GM19099 (cell line): ENCODE results near the gene NRXN2.

Experiments used
- POLR2A ChIP-seq: IDR thresholded peaks from 3 replicates; pipeline ENCODE4 v1.6.1; 2011; ENCODE audit warnings: low read depth; ENCODE audit not compliant: insufficient read length; ENCODE audit errors: extremely low read depth

The NRXN2 gene

GRCh38 chr11:64563966-64564365 is 159.0 kb downstream of the NRXN2 start:
- no peak for TF ChIP-seq POLR2A

DNA sequence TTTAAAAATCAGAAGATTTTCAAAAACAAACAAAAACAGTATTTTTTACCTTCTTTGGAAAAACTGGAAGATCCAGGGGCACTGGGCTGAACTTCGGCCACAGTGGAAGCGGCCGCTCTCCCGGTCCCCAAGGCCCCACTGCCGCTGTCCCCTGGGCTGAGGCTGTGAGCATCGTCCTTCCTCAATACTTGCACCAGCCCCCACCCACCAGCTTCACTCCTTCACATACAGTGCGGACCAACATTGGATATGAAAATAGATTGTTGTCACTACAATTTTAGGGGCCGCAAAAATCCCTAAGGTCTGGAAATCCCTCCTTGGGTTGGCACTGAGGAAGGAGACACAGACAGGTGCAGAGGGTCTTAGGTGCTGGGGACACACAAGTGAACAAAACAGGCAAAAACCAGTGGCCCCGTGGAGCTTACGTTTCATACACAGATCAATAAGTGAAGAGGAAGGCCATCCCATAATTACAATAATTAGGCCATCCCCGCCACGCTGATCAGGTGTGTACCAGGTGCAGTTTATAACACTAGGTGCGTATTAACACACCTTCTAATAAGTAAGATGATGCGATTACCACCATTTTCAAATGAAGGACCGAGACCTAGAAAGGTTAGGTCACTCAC is 160.2 kb downstream of the NRXN2 start:
- no peak for TF ChIP-seq POLR2A

GRCh38 chr11:64561984-64562722 is 160.8 kb downstream of the NRXN2 start:
- no peak for TF ChIP-seq POLR2A

DNA sequence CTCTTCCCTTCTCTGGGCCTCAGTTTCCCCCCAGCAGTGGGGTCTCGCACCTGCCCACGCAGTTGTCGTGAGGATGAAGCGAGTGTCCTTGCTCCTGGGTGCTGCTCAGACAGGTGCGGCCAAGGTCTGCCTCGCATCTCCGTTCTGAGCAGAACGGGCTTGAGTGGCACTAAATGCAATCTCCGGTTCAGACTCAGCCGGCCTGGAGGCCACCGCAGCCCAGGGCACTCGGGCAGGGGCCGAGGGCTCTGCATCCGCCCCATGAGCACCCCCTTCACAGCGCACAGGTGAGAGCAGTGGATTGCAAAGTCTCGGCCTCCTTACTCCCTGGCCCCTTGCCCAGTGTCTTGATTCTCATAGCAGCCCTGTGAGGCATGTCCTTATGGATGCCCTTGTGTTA is 162.1 kb downstream of the NRXN2 start:
- TF ChIP-seq POLR2A, result no peak

- no peak for TF ChIP-seq POLR2A
These were observed 162.7 kb downstream of the NRXN2 start for GRCh38 chr11:64560139-64560771.

DNA sequence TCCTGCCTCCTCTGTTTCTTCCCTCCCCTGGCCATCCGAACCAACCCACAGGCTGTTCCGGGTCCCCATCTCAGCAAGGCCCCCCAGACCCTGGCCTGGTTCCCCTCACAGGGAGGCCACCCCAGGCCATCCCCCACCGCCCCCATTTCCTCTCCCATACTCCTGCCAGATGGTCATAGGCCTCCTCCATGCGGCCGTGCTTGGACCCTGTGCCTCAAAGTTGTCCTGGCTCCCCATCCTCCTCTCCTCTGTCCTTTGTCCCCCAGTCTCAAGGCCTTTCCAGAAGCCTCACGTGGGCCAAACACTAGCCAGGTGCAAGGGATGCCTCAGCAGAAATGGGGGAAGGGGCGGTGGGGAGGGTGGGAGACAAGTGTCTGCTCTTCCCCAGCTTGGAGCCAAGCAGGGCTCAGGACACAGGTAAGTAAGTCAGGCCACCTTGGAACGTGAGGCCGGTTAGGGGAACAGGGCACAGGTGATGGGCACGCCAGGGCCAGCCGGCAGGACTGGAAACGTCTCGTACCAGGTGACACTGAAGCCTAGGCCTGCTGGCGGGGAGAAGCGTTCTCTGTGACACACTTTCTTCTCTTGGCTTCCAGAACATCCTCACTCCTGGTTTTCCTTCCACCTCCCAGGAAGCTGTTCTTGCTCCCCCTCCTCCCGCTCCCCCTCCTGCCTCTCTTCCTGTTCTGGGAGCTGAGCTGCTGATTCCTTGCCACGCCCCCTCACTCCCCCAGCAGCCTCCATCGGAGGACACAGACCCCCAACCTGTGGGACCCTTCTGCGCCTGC is 163.5 kb downstream of the NRXN2 start:
- no peak for TF ChIP-seq POLR2A

DNA sequence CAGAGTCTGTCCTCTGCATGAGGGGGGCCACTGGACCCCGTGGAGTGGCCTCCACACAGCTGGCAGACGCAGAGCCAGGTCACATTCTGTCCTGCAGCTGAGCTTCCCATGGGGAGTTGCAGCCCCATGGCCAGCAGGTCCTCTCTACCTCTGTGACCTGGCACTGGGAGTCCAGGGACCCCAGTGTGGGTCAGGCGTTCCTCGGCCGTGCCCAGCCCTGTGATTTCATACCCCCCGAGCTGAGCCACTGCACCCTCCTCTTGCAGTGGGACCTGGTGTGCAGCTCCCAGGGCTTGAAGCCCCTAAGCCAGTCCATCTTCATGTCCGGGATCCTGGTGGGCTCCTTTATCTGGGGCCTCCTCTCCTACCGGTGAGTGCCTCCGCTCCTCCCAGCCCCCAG is 164.1 kb downstream of the NRXN2 start:
- TF ChIP-seq POLR2A, result no peak

- no peak for TF ChIP-seq POLR2A
These were observed 164.8 kb downstream of the NRXN2 start for GRCh38 chr11:64558065-64558745.

GRCh38 chr11:64556721-64557250 is 166.2 kb downstream of the NRXN2 start:
- no peak for TF ChIP-seq POLR2A
